Neuronal stem cell (in vitro differentiated cells): Measurements from ENCODE around the gene RNF113B.

Experiments used
- DNase-seq: peaks from one replicate; pipeline ENCODE4 v3.0.0-alpha.2; 2013; ENCODE audit warnings: low spot score
- H2AFZ ChIP-seq: one replicate; pipeline ENCODE4 v1.6.1; 2013; ENCODE audit warnings: mild to moderate bottlenecking, low read length, inconsistent platforms
- H2AK5ac ChIP-seq: 2 replicates; pipeline ENCODE4 v1.6.1; 2013; ENCODE audit warnings: low read depth, mild to moderate bottlenecking, inconsistent platforms, low read length, moderate library complexity, mixed read lengths
- H2BK120ac ChIP-seq: 2 replicates; pipeline ENCODE4 v1.6.1; 2013; ENCODE audit warnings: low read depth, mild to moderate bottlenecking, inconsistent platforms, low read length, moderate library complexity, mixed read lengths
- H2BK12ac ChIP-seq: one replicate; pipeline ENCODE4 v1.6.1; 2013; ENCODE audit warnings: low read length, inconsistent platforms
- H2BK15ac ChIP-seq: 2 replicates; pipeline ENCODE4 v1.6.1; 2013; ENCODE audit warnings: mild to moderate bottlenecking, low read length, inconsistent platforms, mixed read lengths
- H2BK5ac ChIP-seq: one replicate; pipeline ENCODE4 v1.6.1; 2013; ENCODE audit warnings: inconsistent platforms, mild to moderate bottlenecking, low read length, moderate library complexity
- H3K14ac ChIP-seq: one replicate; pipeline ENCODE4 v1.6.1; 2013; ENCODE audit warnings: low read length, inconsistent platforms
- H3K18ac ChIP-seq: 2 replicates; pipeline ENCODE4 v1.6.1; 2013; ENCODE audit warnings: low read length, inconsistent platforms
- H3K23ac ChIP-seq: 2 replicates; pipeline ENCODE4 v1.6.1; 2013; ENCODE audit warnings: low read depth, mild to moderate bottlenecking, mixed read lengths, low read length, inconsistent platforms; ENCODE audit not compliant: poor library complexity
- H3K27ac ChIP-seq: replicated peaks from 3 replicates; pipeline ENCODE4 v1.5.1; 2013; ENCODE audit warnings: low read length, inconsistent platforms
- H3K27me3 ChIP-seq, 3 experiments: 2 replicates each; pipeline ENCODE4 v1.6.1; 2013; ENCODE audit warnings: low read length in 3 of 3, mild to moderate bottlenecking in 2 of 3, inconsistent platforms in 1 of 3, low read depth in 1 of 3, mixed read lengths in 1 of 3, moderate library complexity in 1 of 3; ENCODE audit not compliant: control insufficient read depth in 3 of 3, insufficient read depth in 3 of 3
- H3K36me3 ChIP-seq, 2 donors: replicated peaks in 1 of 2; 2 replicates each; pipeline ENCODE4 v1.6.1; 2013; ENCODE audit warnings: low read length in 2 of 2; ENCODE audit not compliant: control insufficient read depth in 2 of 2, insufficient read depth in 2 of 2
- H3K4ac ChIP-seq: 2 replicates; pipeline ENCODE4 v1.6.1; 2013; ENCODE audit warnings: inconsistent platforms, mild to moderate bottlenecking, low read length, moderate library complexity
- H3K4me1 ChIP-seq, 2 donors: 1 replicate in 1 of 2; 2 replicates in 1 of 2; pipeline ENCODE4 v1.6.1; 2013; ENCODE audit warnings: low read length in 2 of 2, low read depth in 1 of 2; ENCODE audit not compliant: control insufficient read depth in 2 of 2, insufficient read depth in 1 of 2
- H3K4me2 ChIP-seq: one replicate; pipeline ENCODE4 v1.6.1; 2013; ENCODE audit warnings: mild to moderate bottlenecking, low read length, inconsistent platforms; ENCODE audit not compliant: insufficient read depth, poor library complexity, severe bottlenecking
- H3K4me3 ChIP-seq, 2 donors: 2 replicates each; pipeline ENCODE4 v1.5.1; 2013; ENCODE audit warnings: low read length in 2 of 2, mild to moderate bottlenecking in 2 of 2, inconsistent platforms in 1 of 2, moderate library complexity in 1 of 2
- H3K79me1 ChIP-seq: one replicate; pipeline ENCODE4 v1.6.1; 2013; ENCODE audit warnings: low read depth, mild to moderate bottlenecking, inconsistent platforms, low read length, moderate library complexity
- H3K9ac ChIP-seq: one replicate; pipeline ENCODE4 v1.6.1; 2013; ENCODE audit warnings: mild to moderate bottlenecking, low read depth, low read length, inconsistent platforms; ENCODE audit not compliant: poor library complexity
- H3K9me3 ChIP-seq, 2 donors: replicated peaks in 1 of 2; 2 replicates each; pipeline versions ENCODE3 to v1.6.1; 2013; ENCODE audit warnings: low read length in 2 of 2, mild to moderate bottlenecking in 2 of 2, inconsistent platforms in 1 of 2, low read depth in 1 of 2, mixed read lengths in 1 of 2, moderate library complexity in 1 of 2; ENCODE audit not compliant: control insufficient read depth in 2 of 2, insufficient read depth in 1 of 2
- H4K8ac ChIP-seq: one replicate; pipeline ENCODE4 v1.6.1; 2013; ENCODE audit warnings: low read depth, mild to moderate bottlenecking, inconsistent platforms, low read length, moderate library complexity
- H4K91ac ChIP-seq: one replicate; pipeline ENCODE4 v1.6.1; 2013; ENCODE audit warnings: low read length, low read depth, mild to moderate bottlenecking, inconsistent platforms; ENCODE audit not compliant: poor library complexity
- WGBS, 2 donors: extraction: QIAGEN DNeasy Blood & Tissue Kit; methylation state at CpG; one replicate each; pipeline ENCODE4 v1.1.7; 2013; ENCODE audit warnings: missing lambda C conversion rate in 2 of 2, mixed read lengths in 1 of 2; ENCODE audit not compliant: insufficient read length in 2 of 2, insufficient replicate concordance in 1 of 2; ENCODE audit errors: extremely low coverage in 2 of 2; 5-methylcytosine and 5-hydroxymethylcytosine counted together

Gene RNF113B

GRCh38 chr13:98156259-98156658 lies 20.8 kb downstream of the RNF113B start:
- Histone ChIP-seq H3K4me2 (no peak overlapping the region), H2AFZ (no peak overlapping the region), H3K14ac (no peak overlapping the region), H3K4me3 (no peak overlapping the region), H3K9ac (no peak overlapping the region), H3K18ac (no peak overlapping the region), H2BK5ac (no peak overlapping the region), H2BK12ac (no peak overlapping the region), H3K9me3 (peaks cover 0 to 1% of the 10 kb centered on the region in 2 donors), H3K23ac (no peak overlapping the region), H4K8ac (no peak overlapping the region), H3K4me1 (peaks cover 3 to 4% of the 10 kb centered on the region in 2 donors), H3K27me3 (no peaks in the 10 kb centered on the region), H2AK5ac (no peak overlapping the region), H3K4ac (no peak overlapping the region), H3K36me3 (peaks cover 9 to 23% of the 10 kb centered on the region in 2 donors), H3K27ac (no peak overlapping the region), H2BK15ac (no peak overlapping the region), H3K79me1 (peaks cover 11% of the 10 kb centered on the region), H4K91ac (no peak overlapping the region), H2BK120ac (no peak overlapping the region)
- WGBS, 2 donors = no CpG with 5 or more reads among the region's 2 CpGs
- DNase-seq = no peak

GRCh38 chr13:98155475-98156109 lies 21.5 kb downstream of the RNF113B start:
- no peak overlapping the region for H2BK5ac ChIP-seq
- H3K14ac ChIP-seq = no peak overlapping the region
- no peak overlapping the region for H2BK120ac ChIP-seq
- H3K79me1 ChIP-seq = peaks cover 11% of the 10 kb centered on the region
- H3K9ac ChIP-seq = no peak overlapping the region
- H3K27me3 ChIP-seq = no peaks in the 10 kb centered on the region
- no peak overlapping the region for H4K91ac ChIP-seq
- no peak overlapping the region for H3K4ac ChIP-seq
- no peak overlapping the region for H2BK12ac ChIP-seq
- no peak overlapping the region for H2BK15ac ChIP-seq
- H3K18ac ChIP-seq = peak overlapping the region; percentile 84
- no peak for DNase-seq
- H2AFZ ChIP-seq = no peak overlapping the region
- H4K8ac ChIP-seq = no peak overlapping the region
- H3K4me1 ChIP-seq = peaks cover 3 to 4% of the 10 kb centered on the region in 2 donors
- no peak overlapping the region for H2AK5ac ChIP-seq
- WGBS, 2 donors = no CpG with 5 or more reads among the region's 5 CpGs
- peaks cover 9 to 20% of the 10 kb centered on the region in 2 donors for H3K36me3 ChIP-seq
- peaks cover under 1 to 1% of the 10 kb centered on the region in 2 donors for H3K9me3 ChIP-seq
- H3K27ac ChIP-seq = no peak overlapping the region
- no peak overlapping the region for H3K4me3 ChIP-seq
- H3K23ac ChIP-seq = no peak overlapping the region
- H3K4me2 ChIP-seq = no peak overlapping the region

- H3K4me3 ChIP-seq = no peak overlapping the region
- H4K91ac ChIP-seq = no peak overlapping the region
- no peak overlapping the region for H3K4me2 ChIP-seq
- no peak overlapping the region for H2BK12ac ChIP-seq
- no peak overlapping the region for H3K9ac ChIP-seq
- no peak overlapping the region for H2AK5ac ChIP-seq
- no peak overlapping the region for H3K14ac ChIP-seq
- H3K18ac ChIP-seq = no peak overlapping the region
- H2AFZ ChIP-seq = no peak overlapping the region
- no peak overlapping the region for H3K27ac ChIP-seq
- peaks cover 7 to 8% of the 10 kb centered on the region in 2 donors for H3K4me1 ChIP-seq
- no peak overlapping the region for H4K8ac ChIP-seq
- no peak overlapping the region for H2BK120ac ChIP-seq
- peaks cover 1 to 9% of the 10 kb centered on the region in 2 donors for H3K9me3 ChIP-seq
- no CpG with 5 or more reads among the region's 8 CpGs for WGBS, 2 donors
- H3K79me1 ChIP-seq = peaks cover 8% of the 10 kb centered on the region
- no peak for DNase-seq
- H3K23ac ChIP-seq = no peak overlapping the region
- H2BK15ac ChIP-seq = no peak overlapping the region
- H3K36me3 ChIP-seq = peaks cover 5 to 22% of the 10 kb centered on the region in 2 donors
- no peak overlapping the region for H3K4ac ChIP-seq
- H3K27me3 ChIP-seq = no peaks in the 10 kb centered on the region
- no peak overlapping the region for H2BK5ac ChIP-seq
Measured at GRCh38 chr13:98150832-98151479, 26.1 kb downstream of the RNF113B start.

- Histone ChIP-seq H4K91ac (no peak overlapping the region), H3K79me1 (peaks cover 2% of the 10 kb centered on the region), H4K8ac (no peak overlapping the region), H3K14ac (no peak overlapping the region), H3K4me2 (no peak overlapping the region), H2BK15ac (no peak overlapping the region), H3K18ac (no peak overlapping the region), H2BK12ac (no peak overlapping the region), H2AFZ (no peak overlapping the region), H2AK5ac (no peak overlapping the region), H2BK5ac (no peak overlapping the region), H3K4me3 (no peak overlapping the region), H2BK120ac (no peak overlapping the region), H3K4ac (no peak overlapping the region), H3K4me1 (peaks cover 13 to 17% of the 10 kb centered on the region in 2 donors), H3K36me3 (peaks cover 2 to 12% of the 10 kb centered on the region in 2 donors), H3K23ac (no peak overlapping the region), H3K9me3 (peaks cover 1 to 9% of the 10 kb centered on the region in 2 donors), H3K27ac (no peak overlapping the region), H3K9ac (no peak overlapping the region), H3K27me3 (no peaks in the 10 kb centered on the region)
- DNase-seq = no peak
- no CpG with 5 or more reads among the region's 5 CpGs for WGBS, 2 donors
Measured at GRCh38 chr13:98147521-98147920, 29.5 kb downstream of the RNF113B start.
